Omental fat pad (tissue), 4 donors: ENCODE measurements around the gene TUBD1. TPM values are rescaled to one million over a fixed set of nuclear protein-coding genes. Genes with fewer than 3 reads are reported as not detected.
"Not testable (repeated sequence)": the region's sequence is repeated elsewhere in the genome, so short reads cannot be mapped to it uniquely, and the experiment has no call there.

Source experiments
- ATAC-seq: fragments of 150-250 bp; one replicate; pipeline ENCODE4 v1.9.1; 2016; ENCODE audit warnings: mild to moderate bottlenecking, moderate library complexity; ENCODE audit not compliant: low FRiP score
- DNase-seq: peaks from one replicate; pipeline ENCODE4 v3.0.0-alpha.2; 2019; ENCODE audit warnings: low spot score
- total RNA-seq, 4 donors: library from RNA; depleted of rRNA; stranded (reverse); fragments of >200 nt; gene quantifications; one replicate each; pipeline ENCODE4 v1.1.0, GENCODE V29; 2016
- TF ChIP-seq, protein P1 (sequence below), 3 donors: fragments of 450-650 bp; IDR thresholded peaks; one replicate each; pipeline ENCODE4 v1.5.1; 2016 to 2017; ENCODE audit warnings: antibody characterized with exemption in 3 of 3, mild to moderate bottlenecking in 3 of 3, moderate library complexity in 2 of 3

Gene TUBD1
- total RNA-seq, 4 donors from 2014 or later: 5.3 to 14.5 (median 7.2) TPM

DNA sequence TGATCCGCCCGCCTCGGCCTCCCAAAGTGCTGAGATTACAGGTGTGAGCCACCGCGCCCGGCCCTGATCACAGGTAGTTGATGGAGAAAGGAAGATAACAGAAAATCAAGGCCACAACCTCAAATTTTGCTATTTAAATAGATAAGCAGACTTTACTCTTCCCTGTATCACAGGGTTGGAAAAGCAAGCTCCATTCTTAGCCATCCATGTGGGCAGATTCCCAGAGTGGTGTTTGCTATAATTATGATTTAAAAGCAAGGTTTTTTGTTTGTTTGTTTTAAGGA, 44.4 kb downstream of the TUBD1 start:
- ATAC-seq (no peak), DNase-seq (no peak)
- TF ChIP-seq, protein P1, sequence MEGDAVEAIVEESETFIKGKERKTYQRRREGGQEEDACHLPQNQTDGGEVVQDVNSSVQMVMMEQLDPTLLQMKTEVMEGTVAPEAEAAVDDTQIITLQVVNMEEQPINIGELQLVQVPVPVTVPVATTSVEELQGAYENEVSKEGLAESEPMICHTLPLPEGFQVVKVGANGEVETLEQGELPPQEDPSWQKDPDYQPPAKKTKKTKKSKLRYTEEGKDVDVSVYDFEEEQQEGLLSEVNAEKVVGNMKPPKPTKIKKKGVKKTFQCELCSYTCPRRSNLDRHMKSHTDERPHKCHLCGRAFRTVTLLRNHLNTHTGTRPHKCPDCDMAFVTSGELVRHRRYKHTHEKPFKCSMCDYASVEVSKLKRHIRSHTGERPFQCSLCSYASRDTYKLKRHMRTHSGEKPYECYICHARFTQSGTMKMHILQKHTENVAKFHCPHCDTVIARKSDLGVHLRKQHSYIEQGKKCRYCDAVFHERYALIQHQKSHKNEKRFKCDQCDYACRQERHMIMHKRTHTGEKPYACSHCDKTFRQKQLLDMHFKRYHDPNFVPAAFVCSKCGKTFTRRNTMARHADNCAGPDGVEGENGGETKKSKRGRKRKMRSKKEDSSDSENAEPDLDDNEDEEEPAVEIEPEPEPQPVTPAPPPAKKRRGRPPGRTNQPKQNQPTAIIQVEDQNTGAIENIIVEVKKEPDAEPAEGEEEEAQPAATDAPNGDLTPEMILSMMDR (IDR thresholded peaks at IDR 0.05): no peak

DNA sequence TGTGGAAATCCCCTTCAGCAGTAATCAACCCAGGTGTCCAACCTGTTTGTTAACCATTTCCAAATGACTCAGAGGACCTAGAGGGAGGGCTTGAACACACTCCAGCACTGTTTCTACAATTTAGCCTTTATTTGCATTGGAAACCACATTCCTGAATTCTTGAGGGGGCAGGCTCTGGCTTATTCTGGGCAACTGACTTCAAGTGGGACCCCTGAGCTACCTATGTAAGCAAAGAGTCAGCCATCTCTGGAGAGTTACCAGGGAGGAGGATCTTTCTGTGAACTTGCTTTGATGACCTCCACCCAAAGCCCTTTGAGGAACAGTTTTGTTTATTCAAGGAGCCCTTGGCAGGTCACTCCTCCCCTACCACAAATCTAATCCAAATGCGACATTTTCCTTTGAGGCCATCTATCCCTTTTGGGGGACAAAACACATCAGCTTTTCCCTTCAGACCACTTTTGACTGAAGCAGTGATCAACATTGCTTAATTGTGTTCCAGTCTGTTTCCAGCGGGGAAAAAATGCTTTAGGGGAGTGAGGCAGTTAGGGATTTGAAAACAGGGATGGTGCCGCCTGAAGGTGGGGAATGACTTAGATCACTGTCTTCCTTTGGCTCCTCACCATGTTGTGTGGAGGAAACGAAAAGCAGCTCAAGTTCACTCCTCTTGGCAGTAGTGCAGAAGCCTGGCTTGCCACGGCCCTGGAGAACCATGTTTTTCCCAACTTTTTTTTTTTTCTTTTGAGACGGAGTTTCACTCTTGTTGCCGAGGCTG, 46.2 kb downstream of the TUBD1 start:
- TF ChIP-seq, protein P1 (IDR thresholded peaks at IDR 0.05): no peak
- ATAC-seq: peak; percentile 45
- no peak for DNase-seq

DNA sequence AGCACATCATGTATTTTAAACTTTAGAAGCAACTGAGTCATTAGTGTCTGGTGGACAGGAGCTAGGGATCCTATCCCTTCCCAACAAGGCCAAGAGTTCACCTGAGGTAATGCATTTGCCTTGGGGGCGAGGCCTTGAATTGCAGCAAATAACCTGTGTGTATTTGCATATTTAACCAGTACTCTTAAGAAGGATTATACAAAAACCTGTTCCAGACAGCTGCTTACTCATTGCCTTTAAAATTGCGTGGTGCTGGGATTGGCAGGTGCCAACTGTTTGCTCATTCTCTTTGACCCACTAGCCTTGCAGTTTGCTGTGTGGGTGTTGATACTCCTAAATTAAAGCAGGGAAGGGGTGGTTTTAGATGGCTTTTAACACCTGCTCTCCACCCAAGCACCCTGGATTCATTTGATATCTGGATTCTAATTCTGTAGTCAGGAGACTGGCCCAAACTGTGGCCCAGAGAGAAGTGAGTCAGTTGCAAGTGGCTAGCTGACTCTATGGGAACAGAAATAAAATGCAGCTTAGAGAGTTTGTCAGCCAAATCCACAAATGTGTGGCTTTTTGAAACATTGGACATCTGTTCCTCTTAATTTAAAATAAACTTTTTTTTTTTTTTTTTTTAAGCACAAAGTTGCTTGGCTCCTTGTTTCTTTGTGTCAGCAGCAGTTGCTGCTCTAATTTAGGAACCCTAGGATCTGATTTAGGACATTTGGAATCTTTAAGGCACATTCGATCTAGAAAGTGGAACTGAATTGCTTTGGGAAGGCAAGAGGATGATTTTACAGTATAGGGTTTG, 46.9 kb downstream of the TUBD1 start:
- ATAC-seq (peak; percentile 35), DNase-seq (no peak)
- TF ChIP-seq, protein P1 (IDR thresholded peaks at IDR 0.05): no peak

DNA sequence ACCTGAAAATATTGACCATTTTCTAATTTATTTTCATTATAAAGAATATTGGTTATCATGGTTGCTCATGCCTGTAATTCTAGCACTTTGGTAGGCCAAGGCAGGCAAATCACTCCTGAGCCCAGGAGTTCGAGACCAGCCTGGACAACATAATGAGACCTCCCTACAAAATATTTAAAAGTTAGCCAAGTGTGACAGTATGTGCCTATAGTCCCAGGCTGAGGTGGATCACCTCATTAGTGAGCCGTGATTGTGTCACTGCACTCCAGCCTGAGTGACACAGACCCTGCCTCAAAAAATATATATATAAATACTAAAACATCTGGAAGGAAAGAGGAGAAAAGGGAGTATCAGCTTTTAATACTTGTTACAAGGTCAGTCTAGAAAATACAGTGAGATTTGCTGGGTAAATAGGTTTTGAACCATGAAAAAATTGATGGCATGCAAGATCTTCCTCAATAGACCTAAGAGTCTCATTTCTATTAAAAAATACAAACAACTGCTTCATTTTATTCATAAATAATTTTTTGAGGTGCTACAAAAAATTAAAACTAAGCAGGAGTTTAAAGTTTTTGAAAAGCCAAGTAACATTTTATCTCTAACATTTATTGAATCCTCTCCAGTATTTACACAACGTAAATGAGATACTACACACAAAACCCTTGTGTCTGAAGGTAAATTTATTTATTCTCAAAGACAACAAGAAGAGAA, 47.7 kb downstream of the TUBD1 start:
- TF ChIP-seq, protein P1 (IDR thresholded peaks at IDR 0.05): no peak
- no peak for ATAC-seq

DNA sequence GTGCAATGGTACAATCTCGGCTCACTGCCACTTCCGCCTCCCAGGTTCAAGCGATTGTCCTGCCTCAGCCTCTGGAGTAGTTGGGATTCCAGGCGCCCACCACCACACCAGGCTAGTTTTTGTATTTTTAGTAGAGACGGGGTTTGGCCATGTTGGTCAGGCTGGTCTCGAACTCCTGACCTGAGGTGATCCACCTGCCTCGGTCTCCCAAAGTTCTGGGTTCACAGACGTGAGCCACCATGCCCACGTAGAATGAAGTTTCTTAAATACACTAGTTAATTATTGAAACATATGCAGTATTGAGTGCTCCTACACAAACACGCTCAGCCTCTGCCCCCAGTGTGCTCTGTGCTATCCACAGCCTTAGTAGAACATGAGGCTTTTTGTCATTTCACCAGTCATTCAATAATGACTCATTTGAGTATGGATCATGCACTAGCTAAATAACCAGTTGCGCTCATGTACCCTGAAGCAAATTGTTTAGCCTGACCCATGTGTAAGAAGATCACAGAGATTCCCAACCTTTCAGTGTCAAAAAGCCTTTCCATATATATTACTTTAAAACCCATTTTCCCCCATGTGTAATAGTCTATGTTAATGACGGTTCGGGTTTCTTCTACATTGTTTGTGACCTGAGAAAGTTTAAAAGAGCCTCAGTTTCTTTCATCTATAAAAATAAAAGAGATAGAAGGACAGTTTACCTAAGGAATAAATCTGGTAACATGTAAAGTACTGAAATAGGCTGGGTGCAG, 49.7 kb downstream of the TUBD1 start:
- DNase-seq (peak; percentile 42), ATAC-seq (peak; percentile 44)
- TF ChIP-seq, protein P1 (IDR thresholded peaks at IDR 0.05): no peak

More for the DNA sequence above, 47.7 kb downstream of the TUBD1 start:
- DNase-seq: no peak

DNA sequence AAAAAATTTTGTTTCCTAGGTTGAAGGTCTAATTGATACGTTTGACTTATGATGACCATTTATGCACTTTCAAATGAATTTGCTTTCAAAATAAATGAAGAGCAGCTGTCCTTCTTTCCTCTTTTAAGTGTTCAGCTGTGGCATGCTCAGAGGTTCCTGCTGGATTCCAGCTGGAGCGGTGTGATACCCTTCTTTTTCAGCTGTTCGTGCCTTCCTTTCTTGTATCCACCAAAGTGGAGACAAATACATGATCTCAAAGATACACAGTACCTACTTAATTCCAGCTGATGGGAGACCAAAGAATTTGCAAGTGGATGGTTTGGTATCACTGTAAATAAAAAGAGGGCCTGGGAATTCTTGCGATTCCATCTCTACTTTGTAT, 50.9 kb downstream of the TUBD1 start:
- ATAC-seq: not testable (repeated sequence)

DNA sequence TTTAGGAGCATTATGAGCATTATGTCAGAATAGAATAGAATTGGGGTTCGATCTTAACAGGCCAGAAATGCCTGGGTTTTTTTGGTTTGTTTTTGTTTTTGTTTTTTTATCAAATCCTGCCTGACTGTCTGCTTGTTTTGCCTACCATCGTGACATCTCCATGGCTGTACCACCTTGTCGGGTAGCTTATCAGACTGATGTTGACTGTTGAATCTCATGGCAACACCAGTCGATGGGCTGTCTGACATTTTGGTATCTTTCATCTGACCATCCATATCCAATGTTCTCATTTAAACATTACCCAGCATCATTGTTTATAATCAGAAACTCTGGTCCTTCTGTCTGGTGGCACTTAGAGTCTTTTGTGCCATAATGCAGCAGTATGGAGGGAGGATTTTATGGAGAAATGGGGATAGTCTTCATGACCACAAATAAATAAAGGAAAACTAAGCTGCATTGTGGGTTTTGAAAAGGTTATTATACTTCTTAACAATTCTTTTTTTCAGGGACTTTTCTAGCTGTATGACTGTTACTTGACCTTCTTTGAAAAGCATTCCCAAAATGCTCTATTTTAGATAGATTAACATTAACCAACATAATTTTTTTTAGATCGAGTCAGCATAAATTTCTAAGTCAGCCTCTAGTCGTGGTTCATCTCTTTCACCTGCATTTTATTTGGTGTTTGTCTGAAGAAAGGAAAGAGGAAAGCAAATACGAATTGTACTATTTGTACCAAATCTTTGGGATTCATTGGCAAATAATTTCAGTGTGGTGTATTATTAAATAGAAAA, 51.5 kb downstream of the TUBD1 start:
- ATAC-seq: not testable (repeated sequence)

More for the DNA sequence above, 50.9 kb downstream of the TUBD1 start:
- not testable (repeated sequence) for DNase-seq

More for the DNA sequence above, 51.5 kb downstream of the TUBD1 start:
- not testable (repeated sequence) for DNase-seq
